CD4-positive, alpha-beta T cell treated with Interleukin-10 for 1 hour (primary cell): ENCODE data around the gene SHH.

ENCODE experiments used
- DNase-seq: peaks from one replicate; pipeline ENCODE4 v3.0.0-alpha.2; 2020

The SHH gene

DNA sequence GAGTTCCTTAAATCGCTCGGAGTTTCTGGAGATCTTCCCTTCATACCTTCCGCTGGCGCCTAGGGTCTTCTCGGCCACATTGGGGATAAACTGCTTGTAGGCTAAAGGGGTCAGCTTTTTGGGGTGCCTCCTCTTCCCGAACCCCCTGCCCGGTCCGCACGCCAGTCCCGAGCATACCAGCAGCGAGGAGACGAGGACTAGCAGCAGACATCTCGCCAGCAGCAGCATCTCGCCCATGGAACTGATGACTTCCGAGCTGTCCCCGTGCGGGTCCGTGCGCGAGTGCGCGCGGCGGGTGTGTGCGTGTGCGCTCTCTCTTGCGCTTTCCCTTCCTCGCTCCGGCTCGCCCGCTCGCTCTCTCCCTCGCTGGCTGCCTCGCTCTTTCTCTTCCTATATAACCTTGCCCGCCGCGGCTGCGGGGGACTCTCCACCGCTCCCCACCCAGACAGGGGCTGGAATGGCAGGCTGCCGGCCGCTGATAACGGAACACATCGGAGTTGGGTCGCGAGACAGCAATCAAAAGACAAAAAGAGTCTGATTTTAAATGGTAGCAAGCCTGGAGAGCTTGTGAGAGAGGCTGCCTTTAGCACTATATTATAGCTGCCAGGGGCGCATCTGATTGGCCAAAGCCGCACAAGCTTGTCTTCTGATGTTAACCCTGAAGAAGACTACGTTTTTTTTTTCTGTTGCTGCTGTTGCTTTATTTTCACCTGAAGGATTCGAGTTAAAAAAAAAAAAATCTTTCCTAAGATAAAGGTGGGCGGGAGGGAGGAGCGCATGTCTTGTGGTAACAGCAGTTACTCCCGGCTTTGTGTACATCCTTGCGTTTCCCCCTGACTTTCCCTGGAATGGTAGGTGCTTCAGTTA is at the start of gene SHH:
SHH (minus strand) TSS at position 569 of the 867 bp plus-strand sequence; CDS start at position 228, 341 bp downstream.
- no peak for DNase-seq

DNA sequence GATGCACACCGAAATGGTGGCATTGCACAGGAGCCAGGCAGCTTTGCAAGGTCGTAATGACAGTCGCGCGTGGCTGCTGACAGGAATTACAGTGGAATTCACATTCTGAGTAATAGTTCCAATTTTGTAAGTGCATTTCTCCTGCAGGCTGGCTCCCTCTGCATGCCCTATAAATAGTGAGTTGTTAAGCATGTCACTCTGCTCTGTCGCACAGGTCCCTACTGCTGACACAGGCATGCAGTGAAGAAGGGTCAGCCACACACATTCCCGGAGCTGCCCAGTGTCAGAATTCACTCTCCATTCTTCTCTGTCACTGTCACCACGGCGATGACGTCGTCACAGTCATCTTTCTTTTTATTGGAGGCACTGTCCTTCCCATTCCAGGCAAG is 49.2 kb upstream of the SHH start:
- DNase-seq: no peak

DNA sequence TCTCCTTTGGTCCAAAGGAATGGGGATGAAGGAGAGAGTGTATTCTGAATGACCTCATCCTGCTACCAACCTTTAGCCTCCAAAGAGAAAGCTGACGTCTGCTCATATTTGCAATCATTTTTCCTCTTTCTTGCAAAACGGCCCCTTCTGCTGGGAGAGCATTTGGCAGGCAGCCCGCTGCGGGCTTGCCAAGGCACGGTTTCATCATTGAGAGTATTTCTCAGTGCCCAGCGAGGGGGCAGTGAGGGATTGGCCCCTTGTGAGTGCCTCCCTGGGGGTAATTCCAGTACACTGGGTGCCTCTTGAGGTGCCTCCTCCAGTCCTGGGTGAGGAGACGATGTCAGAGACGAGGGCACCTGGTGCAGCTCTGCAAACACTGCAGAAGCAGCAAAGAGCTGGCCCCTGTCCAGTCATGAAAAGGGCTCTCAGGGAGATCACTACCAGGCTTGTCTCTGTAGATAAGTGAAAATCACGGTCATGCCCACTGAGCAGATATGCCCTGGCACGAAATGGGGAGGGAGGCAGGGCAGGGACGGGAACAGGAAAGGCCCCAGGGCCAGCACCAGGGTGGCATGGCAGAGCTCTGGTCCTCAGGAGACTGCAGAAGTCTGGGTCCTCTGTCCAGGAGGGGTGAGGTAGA is 48.7 kb upstream of the SHH start:
- DNase-seq: no peak

DNA sequence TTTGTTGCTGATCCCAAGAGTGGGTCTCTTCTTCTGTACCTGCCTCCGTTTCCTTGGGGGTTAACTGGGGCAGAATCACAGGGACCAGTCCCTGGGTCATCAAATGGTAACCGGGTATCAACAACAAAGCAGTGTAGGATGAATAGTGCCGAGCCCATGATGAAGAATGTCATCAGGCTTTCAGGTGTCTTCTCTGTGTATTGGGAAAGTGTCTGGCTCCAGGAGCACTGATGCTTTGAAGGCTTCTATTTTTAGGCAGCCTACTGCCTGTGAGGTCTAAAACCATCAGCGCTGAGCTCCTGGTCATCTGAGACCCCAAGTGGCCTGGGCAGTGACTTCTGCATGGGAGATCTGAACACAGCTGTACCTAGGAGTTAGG is 48.2 kb upstream of the SHH start:
- DNase-seq: no peak

DNA sequence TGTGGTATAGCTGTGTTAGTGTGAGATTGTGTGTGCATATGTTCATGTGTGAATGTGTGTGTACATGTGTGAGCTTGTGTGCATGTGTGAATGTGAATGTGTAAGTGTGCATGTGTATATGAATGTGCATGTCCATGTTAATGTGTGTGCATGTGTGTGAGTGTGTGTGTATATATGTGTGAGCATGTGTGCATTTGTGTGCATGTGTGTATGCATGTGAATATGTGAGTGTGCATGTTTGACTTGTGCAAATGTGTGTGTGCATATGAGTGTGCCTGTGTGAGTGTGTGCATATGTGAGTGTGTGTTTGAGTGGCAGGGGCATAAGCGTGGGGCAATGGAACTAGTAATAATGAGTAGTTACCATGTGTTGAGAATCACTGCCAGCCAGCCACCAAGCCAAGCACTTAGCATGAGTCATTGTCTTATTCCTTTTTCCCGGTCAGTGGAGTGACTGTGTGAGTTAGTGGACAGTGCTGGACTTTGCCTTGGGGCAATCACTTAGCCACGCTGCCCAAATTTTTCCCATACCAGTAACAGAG is 46.3 kb upstream of the SHH start:
- no peak for DNase-seq

DNA sequence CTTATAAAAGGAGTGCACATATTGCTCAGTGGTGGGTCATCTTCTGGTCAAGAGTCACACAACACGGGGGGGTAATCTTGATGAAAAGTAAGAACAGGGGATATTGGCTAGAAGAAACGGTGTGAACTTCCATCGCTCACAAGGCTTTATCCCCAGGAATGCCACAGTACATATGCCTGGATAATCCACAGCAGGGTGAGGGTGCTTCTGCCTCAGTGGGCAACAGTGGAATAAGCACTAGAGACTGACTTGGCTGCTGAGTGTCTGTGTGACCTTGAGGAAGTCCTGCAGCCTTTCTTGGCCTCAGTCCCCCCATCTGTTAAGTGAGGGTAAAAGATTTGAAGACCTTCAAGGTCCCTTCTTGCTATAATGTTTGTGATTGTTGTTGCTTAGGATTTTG is 44.9 kb upstream of the SHH start:
- DNase-seq: no peak

DNA sequence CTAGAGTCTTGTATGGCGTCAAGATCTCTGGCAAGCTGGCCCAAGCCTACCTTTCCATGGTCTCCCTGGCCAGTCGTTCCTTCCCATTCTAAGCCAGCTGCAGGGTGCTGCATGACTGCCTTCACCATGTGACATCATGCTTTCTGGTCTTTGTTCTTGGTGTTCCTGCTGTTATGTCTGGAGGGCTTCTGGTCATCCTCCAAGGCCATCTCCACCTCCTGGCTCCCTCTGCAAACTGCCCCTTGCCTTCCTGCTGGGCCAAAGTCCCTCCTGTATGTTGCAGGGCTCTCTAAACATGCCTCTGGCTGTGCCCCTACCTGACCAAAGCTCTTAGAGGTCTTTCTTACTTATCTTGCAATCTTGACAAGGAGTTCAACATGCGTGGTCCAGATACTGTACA is 44.4 kb upstream of the SHH start:
- DNase-seq: no peak

DNA sequence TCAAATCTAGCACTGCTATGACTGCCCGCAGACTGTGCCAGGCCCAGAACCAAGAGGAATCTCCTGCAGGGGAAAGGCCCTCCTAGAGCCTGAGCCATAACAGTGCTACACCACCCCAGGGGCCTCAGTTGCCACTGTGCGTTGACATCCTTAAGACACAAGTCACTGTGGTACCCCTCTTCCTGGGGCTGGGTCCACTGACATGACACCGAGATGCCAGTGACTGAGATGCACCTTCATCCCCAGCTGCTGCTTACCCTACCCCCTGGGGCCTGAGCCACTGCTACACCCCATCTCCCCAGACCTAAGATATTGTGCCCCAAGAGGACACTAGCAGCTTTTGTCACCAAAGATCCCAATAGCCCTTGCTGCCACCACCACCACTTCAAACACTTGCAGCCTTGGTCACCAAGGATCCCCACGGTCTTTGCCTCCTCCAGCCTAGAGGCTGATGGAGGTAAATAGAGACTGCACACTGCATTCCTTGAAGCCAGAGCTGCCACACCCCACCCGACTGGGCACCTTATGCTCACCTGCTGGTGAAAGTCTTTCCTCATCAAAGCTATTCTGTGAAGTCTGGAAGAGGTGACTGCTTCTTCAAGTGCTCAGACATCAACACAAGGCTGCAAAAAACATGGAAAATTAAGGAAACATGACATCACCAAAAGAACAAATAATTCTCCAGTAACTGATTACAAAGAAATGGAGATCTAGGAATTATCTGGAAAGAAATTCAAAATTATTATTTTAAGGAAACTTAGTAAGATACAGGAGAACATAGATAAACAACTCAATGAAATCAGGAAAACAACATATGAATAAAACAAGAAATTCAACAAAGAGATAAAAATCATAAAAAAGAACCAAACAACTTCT is 40.4 kb upstream of the SHH start:
- DNase-seq: no peak

DNA sequence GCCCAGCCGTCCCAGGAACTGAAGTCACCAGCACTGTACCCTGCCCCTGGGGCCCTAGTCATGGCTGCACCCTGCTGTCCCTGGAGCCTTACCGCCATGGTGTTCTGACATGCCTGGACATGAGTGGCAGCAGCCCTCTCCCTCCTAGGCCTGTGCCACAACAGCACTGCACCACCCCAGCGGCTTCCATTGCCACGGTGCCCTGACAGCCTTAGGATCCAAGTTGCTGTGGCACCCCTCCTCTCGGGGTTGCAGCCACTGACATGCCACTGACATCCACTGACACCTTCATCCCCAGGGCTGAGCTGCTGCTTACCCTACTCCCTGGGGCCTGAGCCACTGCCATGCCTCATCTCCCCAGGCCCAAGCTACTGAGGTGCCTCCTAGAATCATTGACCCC is 39.6 kb upstream of the SHH start:
- no peak for DNase-seq

DNA sequence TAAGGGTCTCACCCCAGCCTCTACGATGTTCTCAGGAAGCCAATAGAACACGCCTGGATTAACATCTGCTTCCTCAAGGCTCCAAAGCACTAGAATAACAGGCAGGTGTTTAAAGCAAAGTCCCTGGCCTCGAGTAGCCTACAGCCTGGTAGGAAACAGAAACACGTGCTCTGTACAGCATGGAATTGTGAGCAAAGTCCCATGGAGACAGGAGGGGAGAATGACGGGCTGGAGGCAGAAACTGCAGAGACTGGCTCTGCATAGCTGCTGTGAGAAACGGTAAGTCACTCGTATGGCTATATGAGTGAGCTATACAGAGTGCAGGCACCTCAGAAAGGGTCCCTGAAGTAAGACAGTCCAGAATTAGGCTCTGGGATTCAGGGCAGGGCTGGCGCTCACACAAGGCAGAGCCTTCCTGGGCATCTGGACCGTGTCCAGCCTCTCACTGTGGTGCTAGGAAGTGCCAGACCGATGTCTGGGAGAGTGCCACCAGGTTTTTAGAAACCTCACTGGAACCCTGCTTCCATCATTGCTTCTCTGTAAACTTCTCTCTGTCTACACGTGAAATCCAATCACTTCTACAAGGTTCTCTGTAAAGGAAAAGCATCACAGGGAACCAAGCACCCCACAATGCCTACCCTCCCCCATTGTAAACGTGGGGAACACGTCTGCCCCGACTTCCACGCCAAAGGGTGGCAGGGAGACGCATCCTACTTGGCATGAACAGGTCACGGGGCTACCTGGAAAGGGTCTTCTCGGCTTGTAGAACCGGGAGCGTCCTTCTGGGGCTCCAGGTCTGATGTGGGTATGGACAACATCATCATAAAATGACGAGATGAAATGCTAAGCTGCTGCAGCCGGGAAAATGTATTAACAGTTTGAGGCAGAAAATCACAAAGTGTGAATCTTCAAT is 38.8 kb upstream of the SHH start:
- DNase-seq: no peak

DNA sequence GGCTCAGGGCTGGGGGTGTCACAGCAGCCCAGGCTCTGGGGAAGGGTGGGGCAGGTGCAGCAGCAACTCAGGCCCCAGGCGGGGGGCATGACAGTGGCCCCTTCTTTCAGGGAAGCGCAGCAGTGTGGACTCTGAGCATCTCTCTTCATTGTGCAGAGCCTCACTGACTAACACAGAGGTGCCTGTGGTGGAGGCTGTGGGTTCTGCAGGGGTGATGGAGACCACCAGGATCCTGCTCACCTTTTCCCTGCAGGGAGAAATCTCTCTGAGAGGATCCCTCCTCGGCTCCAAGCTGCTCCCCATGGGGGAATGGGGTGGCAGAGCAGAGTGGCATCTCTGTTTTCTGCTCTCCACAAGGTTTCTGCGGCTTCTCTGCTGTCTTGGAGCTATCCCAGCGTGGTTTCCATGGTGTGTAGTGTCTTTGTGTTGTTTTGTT is 37.8 kb upstream of the SHH start:
- no peak for DNase-seq

DNA sequence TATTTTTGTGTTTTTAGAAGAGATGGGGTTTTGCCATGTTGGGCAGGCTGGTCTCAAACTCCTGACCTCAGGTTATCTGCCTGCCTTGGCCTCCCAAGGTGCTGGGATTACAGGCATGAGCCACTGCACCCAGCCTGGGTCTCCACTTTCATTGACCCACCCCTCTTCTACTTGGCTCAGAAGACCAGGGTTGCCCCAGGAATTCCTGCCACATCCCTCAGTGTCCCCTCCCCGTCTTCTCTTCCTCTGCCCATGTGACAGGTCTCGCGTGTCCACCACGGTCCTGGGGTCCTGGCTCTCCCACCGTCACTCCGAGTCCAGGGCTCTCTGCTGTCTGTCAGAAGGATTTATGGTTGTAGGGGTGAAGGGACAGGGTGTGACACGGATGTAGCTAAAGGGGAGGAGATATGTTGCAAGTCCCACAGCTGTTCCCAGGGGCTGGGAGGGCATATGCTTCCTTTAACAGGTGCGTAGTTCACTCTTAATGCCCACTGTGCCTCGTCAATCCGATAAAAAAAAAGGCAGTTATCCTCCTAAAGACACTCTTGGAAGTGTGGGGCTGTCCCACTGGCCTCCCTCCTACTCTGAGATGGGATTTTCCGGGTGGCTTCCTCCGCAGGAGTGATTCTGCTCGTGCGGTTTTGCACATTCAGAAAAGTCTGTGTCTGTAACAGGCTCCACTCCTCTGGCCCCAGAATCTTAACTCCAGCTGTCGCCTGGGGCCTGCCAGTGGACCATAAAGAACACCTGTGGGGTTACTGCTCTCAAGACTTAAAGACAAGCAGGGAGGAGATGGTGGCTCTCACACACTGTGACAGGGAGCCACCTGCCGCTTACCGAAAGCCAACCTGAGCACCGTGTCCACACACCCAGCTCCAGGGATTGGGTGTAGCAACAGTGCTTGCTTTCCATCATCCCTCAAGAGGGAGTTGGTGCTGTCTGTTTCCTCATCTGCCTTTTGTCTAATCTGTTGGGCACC is 36.7 kb upstream of the SHH start:
- DNase-seq: no peak

DNA sequence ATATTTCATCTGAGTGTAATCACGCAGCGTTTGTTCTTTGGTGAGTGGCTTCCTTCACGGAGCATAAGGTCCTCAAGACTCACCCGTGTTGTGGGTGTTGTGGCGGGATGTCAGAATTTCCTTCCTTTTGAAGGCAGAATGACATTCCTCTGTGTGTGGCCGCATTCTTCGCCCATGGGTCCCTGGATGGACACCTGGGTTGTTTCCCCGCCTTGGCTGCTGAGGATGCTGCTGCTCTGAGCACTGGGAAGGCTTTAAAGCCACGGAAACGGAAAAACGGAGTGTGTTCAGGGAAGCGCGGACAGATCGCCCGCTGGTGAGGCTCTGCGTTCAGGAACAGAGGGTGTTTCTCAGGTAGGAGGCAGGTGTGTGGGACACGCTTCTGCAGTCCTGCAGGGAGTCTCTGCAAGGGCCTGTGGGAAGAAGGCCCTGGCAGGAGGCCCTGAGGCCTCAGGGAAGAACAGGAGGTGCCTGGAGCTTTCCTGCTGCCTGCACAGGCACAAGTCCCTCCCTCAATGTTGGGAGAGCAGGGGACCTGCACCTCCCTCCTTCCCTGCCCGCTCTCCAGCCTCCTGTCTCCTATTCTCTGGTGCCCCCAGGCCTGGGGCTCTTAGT is 35.7 kb upstream of the SHH start:
- no peak for DNase-seq

DNA sequence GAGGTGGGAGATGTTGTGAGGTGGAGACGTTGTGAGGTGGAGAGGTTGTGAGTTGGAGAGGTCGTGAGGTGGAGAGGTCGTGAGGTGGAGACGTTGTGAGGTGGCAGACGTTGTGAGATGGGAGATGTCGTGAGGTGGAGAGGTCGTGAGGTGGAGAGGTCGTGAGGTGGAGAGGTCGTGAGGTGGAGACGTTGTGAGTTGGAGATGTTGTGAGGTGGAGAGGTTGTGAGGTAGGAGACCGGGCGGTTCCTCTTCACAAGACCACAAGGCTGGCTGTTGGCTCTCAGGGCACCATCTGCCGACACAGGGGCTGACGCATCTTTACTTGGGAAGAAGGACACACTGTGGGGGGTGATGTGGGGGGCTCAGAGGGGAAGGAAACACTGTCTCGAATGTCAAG is 34.7 kb upstream of the SHH start:
- no peak for DNase-seq

DNA sequence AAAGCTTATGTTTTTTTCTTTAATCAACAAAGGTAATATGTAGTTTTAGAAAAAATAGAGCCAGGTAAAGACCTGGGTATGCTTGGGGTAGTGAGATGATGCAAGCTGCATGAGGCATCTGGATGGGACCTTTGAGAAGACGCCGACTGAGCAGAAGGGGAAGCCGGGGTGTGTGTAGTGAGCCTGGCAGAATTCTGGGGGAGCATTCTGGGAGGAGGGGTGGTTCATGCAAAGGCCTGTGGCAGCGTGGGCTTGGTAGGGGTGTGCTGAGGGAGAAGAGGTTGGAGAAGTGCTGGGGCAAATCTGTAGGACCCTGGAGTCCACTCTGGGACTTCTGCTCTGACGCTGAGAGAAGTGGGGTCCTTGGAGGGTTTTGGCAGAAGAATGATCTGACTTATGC is 33.9 kb upstream of the SHH start:
- no peak for DNase-seq

DNA sequence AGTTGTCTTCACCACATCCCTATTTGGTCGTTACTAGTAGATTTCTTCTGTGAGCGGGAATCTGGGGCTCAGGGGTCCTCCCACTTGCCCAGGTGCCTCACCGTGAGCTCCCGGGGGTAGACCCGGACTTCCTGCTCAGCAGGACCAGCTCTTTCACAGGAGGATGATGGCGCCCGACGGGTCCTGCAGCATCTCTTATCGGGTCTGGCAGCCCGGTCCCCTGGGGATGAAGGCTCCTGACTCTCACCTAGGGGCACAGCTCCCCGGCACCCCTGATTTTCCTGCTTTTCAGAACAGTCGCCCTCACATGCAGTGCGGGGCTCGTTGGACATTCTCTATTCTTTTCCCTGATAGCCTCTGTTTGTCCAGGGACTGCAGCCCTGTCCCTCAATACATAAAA is 33.0 kb upstream of the SHH start:
- DNase-seq: no peak

DNA sequence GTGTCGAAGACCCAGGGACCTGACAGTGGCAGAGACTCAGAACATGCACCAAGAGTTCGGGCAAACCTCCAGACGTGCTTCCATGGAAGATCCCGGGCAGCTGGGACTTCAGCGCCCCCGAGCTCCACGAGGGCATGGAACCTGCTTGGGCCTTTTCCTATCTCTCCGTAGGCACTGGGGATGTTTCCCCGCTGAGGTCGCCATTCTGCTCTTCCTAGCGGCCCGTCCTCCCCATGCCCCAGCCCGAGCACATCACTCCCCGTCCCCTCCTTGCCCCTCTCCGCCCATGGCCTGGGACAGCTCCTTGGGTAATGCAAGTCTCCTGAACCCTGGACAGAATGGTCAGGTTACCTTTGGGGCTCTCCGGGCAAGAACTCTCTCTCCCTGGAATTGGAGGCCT is 32.3 kb upstream of the SHH start:
- no peak for DNase-seq

DNA sequence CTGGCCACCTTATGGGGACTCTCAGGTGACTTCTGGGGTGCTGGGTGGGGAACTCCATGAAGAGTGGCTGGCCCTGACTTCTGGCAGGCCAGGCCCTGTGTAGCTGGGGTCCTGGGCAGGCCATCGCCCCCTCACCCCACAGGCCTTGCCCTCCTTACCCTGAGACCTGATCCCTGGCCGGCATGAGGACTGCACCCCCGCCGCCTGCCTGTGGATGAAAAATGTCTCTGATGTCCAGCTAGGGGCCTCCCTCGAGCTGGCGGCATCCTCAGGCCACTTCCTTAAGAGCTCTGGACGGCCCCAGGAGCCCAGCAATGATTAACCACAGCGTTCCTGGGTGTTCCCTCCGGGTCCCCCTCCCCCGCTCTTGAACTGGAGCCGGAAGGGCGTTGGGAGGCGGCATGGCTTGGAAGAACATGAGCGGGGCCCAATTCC is 31.8 kb upstream of the SHH start:
- DNase-seq: no peak

DNA sequence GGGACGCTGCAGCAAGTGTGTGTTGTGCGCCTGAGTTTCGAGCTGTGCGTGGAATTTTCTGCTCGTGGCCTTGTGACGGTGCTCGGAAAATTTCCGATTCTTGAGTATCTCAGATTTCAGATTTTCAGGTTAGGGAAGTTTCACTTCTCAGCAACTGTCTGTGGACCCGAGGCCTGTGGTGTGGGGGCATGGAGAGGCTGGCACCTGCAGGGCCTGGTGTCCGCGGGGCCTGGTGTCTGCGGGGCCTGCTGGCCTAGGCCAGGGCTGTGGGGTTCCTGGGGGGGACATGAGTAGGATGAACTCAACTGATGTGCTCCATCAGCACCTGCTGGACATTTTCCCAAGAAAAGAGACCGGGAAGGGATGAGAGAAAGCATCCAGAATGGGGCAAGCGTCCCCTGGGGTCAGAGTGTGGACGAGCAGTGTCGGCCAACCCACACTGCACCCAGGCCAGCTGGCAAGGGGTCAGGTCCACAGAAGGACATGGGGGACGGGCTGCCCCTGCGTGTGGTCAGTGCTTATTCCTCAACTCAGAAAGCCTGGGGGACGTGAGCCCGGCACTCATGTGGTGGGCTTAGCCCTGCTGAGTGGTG is 31.3 kb upstream of the SHH start:
- no peak for DNase-seq
